Stimulated activated naive CD8-positive, alpha-beta T cell treated with anti-CD3 and anti-CD28 coated beads, Interleukin-15, Interleukin-2, amounts not matched to agents 100 ng/mL and 50 ng/mL, for 24 hours (primary cell): ENCODE measurements around the gene ERBB2.
A peak's percentile ranks its signal among the peaks of the same experiment; 100 is the strongest.
"Not testable (repeated sequence)": the region's sequence is repeated elsewhere in the genome, so short reads cannot be mapped to it uniquely, and the experiment has no call there.

ENCODE experiments used
- H3K27ac Mint-ChIP-seq: one replicate; pipeline ENCODE4 v1.8.0; 2021; ENCODE audit warnings: mild to moderate bottlenecking, mixed read lengths
- H3K27me3 Mint-ChIP-seq: one replicate; pipeline ENCODE4 v1.8.0; 2021; ENCODE audit warnings: mixed read lengths
- H3K36me3 Mint-ChIP-seq: one replicate; pipeline ENCODE4 v1.8.0; 2021; ENCODE audit warnings: low read depth, mixed read lengths
- H3K4me1 Mint-ChIP-seq: one replicate; pipeline ENCODE4 v1.8.0; 2021; ENCODE audit warnings: low read depth, mixed read lengths
- H3K4me3 Mint-ChIP-seq: one replicate; pipeline ENCODE4 v1.8.0; 2021; ENCODE audit warnings: mild to moderate bottlenecking, mixed read lengths
- H3K9me3 Mint-ChIP-seq: one replicate; pipeline ENCODE4 v1.8.0; 2021; ENCODE audit warnings: mixed read lengths

ERBB2 gene

DNA sequence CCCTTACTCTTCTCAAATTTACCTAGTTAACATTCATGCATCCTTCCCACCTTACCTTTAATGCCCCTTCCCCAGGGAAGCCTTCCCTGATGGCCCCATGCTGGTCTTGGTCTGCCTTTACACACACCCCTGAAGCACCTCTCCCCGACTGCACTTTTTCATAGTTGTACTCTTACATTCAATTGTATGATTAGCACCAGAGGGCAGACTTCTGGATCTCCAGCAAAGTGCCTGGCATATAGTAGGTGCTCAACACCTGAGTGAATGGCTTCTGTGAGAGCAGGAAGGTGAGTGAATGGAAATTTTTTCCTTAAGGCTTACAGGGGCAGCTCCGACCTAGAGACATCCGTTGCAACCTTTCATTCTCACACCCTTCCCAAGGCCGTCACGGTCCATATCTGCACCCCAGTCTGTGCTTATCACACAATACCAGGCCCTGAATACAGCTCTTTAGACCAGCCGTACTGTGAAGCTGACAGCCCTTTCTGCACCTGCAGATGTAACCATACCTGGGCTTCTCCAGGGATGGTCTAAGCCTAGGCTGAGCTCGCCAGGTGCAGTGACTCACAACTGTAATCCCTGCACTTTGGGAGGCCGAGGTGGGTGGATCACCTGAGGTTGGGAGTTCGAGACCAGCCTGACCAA, 16.4 kb upstream of the ERBB2 start:
- Mint-ChIP-seq H3K4me3 (no peak overlapping the region), H3K27me3 (no peaks in the 10 kb centered on the region), H3K36me3 (peaks cover 19% of the 10 kb centered on the region), H3K9me3 (no peaks in the 10 kb centered on the region), H3K4me1 (peaks cover 43% of the 10 kb centered on the region), H3K27ac (no peak overlapping the region)

DNA sequence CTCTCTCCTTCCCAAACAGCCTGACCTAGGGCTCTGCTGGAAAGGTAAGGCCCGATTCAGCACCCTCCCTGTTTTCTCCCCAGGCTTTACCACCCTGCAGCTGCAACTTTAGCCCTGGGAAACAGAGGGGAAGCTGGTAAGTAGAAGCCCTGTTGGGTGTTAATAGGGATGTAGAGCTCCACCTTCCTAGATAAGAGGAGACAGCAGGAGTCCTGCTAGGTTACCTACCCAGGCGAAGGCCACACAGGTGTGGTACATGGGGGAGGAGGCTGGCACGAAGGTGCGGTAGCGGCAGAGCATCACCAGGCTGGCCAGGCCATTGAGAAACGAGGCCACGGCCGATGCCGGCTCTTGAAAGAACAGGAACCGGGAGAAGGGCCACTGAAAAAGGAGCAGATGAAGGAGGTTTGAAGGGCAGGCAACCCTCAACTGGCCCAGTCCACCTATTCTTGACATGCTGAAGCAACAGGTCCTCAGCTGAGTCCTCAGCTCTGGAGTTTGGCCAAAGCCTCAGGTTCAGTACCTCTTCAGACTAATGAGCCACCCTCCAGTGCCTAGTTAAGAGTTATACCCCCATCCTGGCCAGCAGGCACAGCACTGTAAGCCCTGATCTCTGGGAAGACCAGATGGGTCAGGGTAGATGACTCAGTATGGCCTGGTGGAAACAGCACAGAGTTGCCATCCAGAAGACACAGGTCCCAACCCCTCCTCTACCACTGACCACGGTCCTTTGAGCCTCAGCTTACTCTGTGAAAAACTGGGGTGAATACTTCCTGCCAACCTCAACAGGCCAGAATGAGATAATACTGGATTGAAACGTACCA, 15.3 kb upstream of the ERBB2 start:
- Mint-ChIP-seq H3K27me3 (no peaks in the 10 kb centered on the region), H3K36me3 (peaks cover 19% of the 10 kb centered on the region), H3K4me1 (peaks cover 41% of the 10 kb centered on the region), H3K27ac (no peak overlapping the region), H3K9me3 (no peaks in the 10 kb centered on the region), H3K4me3 (no peak overlapping the region)

- H3K36me3 Mint-ChIP-seq = peaks cover 11% of the 10 kb centered on the region
- peak overlapping the region; percentile 87 for H3K4me3 Mint-ChIP-seq
- no peaks in the 10 kb centered on the region for H3K27me3 Mint-ChIP-seq
- peak overlapping the region; percentile 85 for H3K27ac Mint-ChIP-seq
- no peaks in the 10 kb centered on the region for H3K9me3 Mint-ChIP-seq
- peaks cover 23% of the 10 kb centered on the region for H3K4me1 Mint-ChIP-seq
Observed at GRCh38 chr17:39687101-39687545, 12.7 kb upstream of the ERBB2 start.

- Mint-ChIP-seq H3K4me3 (peak within 1 kb of the TSS; percentile 87), H3K36me3 (peaks cover 11% of the 10 kb centered on the region), H3K27me3 (no peaks in the 10 kb centered on the region), H3K27ac (peak within 1 kb of the TSS; percentile 85), H3K4me1 (peaks cover 23% of the 10 kb centered on the region), H3K9me3 (no peaks in the 10 kb centered on the region)
Observed at GRCh38 chr17:39687546-39688474, 12.1 kb upstream of the ERBB2 start, which contains the start of gene PGAP3. Gene PGAP3, minus strand, starts transcription at chr17:39688057. Its CDS starts 43 bp downstream, at chr17:39688014.

DNA sequence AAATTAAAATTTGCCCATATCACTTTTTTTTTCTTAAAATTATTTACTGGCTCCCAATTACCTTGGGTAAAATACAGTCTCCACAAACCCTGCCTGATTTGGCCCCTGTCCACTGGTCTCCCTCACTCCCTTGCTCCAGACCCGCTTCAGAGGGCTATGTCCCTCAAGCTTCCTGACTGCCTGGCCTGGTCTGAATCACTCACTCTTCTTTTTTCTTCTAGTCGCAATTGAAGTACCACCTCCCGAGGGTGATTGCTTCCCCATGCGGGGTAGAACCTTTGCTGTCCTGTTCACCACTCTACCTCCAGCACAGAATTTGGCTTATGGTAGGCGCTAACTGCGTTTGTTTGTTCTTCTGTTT, 11.4 kb upstream of the ERBB2 start:
- H3K27me3 Mint-ChIP-seq = no peaks in the 10 kb centered on the region
- peaks cover 23% of the 10 kb centered on the region for H3K4me1 Mint-ChIP-seq
- no peaks in the 10 kb centered on the region for H3K9me3 Mint-ChIP-seq
- H3K27ac Mint-ChIP-seq = peak overlapping the region; percentile 85
- peak overlapping the region; percentile 87 for H3K4me3 Mint-ChIP-seq
- H3K36me3 Mint-ChIP-seq = peaks cover 5% of the 10 kb centered on the region

DNA sequence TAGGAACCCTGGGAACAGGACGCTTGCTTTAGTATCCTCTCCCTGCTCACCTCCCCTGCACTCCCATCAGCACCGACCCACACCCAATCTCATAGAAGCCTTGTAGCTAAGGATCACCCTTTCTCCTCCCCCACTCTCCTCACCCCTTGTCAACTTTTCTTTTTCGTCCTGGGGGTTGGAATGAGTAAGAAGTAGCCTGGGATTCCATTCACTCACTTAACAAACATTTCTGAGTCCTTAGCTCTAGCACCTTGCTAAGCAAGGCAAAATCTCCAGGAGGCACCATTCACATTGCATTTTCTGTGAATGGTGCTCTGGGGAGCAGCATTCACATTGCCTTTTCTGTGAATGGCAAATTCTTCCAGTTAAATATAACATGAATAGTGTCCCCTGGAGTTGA, 10.9 kb upstream of the ERBB2 start:
- H3K9me3 Mint-ChIP-seq = no peaks in the 10 kb centered on the region
- peak overlapping the region; percentile 87 for H3K4me3 Mint-ChIP-seq

DNA sequence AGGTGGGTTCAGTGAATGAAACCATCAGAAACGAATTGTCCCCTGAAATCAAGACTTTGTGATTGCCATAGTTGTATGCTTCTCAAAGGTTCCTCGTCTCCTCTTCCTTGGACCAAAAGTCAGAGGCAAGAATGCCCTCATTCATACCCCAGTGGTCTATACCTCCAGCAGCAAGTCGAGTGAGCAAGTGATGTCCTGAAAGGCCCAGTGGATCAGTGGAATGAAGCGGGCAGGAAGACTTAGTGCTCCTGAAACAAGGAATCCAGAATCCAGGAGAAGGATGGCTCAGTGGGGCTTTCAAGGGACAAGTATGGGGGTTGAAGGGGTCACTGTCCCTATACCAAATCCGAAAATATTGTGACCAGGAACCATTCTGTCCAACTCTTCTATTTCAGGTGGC, 5.3 kb upstream of the ERBB2 start:
- no peaks in the 10 kb centered on the region for H3K36me3 Mint-ChIP-seq
- H3K4me1 Mint-ChIP-seq = peaks cover 2% of the 10 kb centered on the region
- no peak overlapping the region for H3K27ac Mint-ChIP-seq
- no peak overlapping the region for H3K4me3 Mint-ChIP-seq
- peaks cover 16% of the 10 kb centered on the region for H3K27me3 Mint-ChIP-seq
- no peaks in the 10 kb centered on the region for H3K9me3 Mint-ChIP-seq

More for the DNA sequence above, 10.9 kb upstream of the ERBB2 start:
- peaks cover 4% of the 10 kb centered on the region for H3K36me3 Mint-ChIP-seq
- H3K4me1 Mint-ChIP-seq = peaks cover 23% of the 10 kb centered on the region
- H3K27me3 Mint-ChIP-seq = no peaks in the 10 kb centered on the region
- H3K27ac Mint-ChIP-seq = no peak overlapping the region

GRCh38 chr17:39695089-39695474, 4.8 kb upstream of the ERBB2 start:
- Mint-ChIP-seq H3K9me3 (no peaks in the 10 kb centered on the region), H3K4me3 (no peak overlapping the region), H3K27ac (no peak overlapping the region), H3K36me3 (no peaks in the 10 kb centered on the region), H3K4me1 (peaks cover 5% of the 10 kb centered on the region), H3K27me3 (peaks cover 20% of the 10 kb centered on the region)

DNA sequence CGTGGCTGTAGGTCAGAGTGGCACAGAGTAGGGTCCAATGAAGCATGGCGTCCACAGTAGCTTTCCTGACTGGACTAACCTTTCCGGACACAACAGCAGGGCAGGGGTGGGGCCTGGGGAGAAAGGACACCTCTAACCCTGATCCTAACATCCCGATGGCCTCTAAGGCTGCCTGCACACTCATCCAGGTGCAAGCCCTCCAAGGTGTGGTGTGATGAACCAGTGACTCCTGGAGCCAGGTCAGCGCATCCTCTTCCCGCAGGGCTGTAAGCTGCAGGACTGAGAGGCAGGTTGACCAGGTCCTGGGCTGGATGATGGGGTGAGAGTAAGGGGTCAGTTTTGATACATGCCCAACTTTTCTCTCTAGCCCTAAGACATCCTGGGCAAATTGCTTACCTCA, 3.1 kb upstream of the ERBB2 start:
- H3K4me1 Mint-ChIP-seq = peaks cover 5% of the 10 kb centered on the region
- H3K4me3 Mint-ChIP-seq = no peak overlapping the region
- H3K27me3 Mint-ChIP-seq = peaks cover 33% of the 10 kb centered on the region
- H3K27ac Mint-ChIP-seq = no peak overlapping the region
- no peaks in the 10 kb centered on the region for H3K9me3 Mint-ChIP-seq
- H3K36me3 Mint-ChIP-seq = no peaks in the 10 kb centered on the region

GRCh38 chr17:39697961-39698360, 1.9 kb upstream of the ERBB2 start:
- Mint-ChIP-seq H3K36me3 (no peaks in the 10 kb centered on the region), H3K4me1 (peaks cover 5% of the 10 kb centered on the region), H3K4me3 (no peak overlapping the region), H3K9me3 (no peaks in the 10 kb centered on the region), H3K27me3 (peaks cover 39% of the 10 kb centered on the region), H3K27ac (no peak overlapping the region)

DNA sequence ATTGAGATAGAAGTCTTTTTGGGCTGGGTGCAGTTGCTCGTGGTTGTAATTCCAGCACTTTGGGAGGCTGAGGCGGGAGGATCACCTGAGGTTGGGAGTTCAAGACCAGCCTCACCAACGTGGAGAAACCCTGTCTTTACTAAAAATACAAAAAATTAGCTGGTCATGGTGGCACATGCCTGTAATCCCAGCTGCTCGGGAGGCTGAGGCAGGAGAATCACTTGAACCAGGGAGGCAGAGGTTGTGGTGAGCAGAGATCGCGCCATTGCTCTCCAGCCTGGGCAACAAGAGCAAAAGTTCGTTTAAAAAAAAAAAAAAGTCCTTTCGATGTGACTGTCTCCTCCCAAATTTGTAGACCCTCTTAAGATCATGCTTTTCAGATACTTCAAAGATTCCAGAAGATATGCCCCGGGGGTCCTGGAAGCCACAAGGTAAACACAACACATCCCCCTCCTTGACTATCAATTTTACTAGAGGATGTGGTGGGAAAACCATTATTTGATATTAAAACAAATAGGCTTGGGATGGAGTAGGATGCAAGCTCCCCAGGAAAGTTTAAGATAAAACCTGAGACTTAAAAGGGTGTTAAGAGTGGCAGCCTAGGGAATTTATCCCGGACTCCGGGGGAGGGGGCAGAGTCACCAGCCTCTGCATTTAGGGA, 577 bp upstream of the ERBB2 start:
- not testable (repeated sequence) for H3K27ac Mint-ChIP-seq, H3K4me3 Mint-ChIP-seq, H3K36me3 Mint-ChIP-seq, H3K9me3 Mint-ChIP-seq
- peaks cover 39% of the 10 kb centered on the region for H3K27me3 Mint-ChIP-seq
- H3K4me1 Mint-ChIP-seq = peaks cover 12% of the 10 kb centered on the region

- H3K27me3 Mint-ChIP-seq = peaks cover 39% of the 10 kb centered on the region
- H3K4me1 Mint-ChIP-seq = peaks cover 12% of the 10 kb centered on the region
- H3K4me3 Mint-ChIP-seq = no peak overlapping the region
- H3K36me3 Mint-ChIP-seq = no peaks in the 10 kb centered on the region
- no peak overlapping the region for H3K27ac Mint-ChIP-seq
- H3K9me3 Mint-ChIP-seq = no peaks in the 10 kb centered on the region
Observed at GRCh38 chr17:39700148-39700987, 504 bp downstream of the ERBB2 start.

DNA sequence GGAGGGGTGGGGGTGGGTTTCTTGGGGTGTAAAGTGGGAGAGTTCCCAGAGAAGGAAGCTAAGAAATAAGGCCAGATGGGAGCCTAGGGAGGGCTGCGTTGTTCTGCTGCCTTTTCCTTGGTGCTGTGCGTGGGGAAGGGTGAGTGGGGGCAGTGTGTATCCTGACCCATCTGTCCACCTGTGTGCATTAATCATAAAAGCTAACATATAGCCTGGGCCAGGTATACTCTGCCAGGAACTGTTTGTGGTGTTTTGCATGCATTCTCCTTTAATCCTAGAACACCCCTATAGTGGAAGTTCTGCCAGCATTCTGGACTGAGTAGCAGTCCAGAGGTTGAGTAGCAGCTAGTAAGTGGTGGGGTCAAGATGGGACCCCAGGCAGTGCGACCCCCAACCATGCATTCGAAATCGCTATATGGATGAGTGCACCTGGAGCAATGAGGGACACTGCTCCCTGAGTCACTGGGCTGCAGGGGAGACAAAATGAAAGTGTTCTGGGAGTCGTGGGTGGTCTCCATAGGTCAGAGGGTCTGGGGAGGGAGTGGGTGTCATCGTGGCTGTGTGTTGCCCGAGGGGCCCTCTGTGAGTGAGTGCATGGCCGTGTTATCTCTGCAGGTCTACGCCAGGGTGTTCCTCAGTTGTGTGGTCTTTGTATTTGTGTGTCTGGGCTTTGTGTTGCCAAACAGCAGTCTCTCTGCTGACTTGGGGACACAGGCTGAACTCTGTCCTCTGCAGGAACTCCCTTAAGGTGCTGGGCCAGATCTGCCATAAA, 1.3 kb downstream of the ERBB2 start:
- Mint-ChIP-seq H3K36me3 (no peaks in the 10 kb centered on the region), H3K27me3 (peaks cover 39% of the 10 kb centered on the region), H3K27ac (no peak overlapping the region), H3K9me3 (no peaks in the 10 kb centered on the region), H3K4me1 (peaks cover 12% of the 10 kb centered on the region), H3K4me3 (no peak overlapping the region)
